Measurements from ENCODE around the gene SMAD2. TPM values are rescaled to one million over a fixed set of nuclear protein-coding genes. Genes with fewer than 3 reads are reported as not detected.

SMAD2 gene
- total and polyA plus RNA-seq, 11 donors = 13.8 to 113 (median 88.1) TPM

DNA sequence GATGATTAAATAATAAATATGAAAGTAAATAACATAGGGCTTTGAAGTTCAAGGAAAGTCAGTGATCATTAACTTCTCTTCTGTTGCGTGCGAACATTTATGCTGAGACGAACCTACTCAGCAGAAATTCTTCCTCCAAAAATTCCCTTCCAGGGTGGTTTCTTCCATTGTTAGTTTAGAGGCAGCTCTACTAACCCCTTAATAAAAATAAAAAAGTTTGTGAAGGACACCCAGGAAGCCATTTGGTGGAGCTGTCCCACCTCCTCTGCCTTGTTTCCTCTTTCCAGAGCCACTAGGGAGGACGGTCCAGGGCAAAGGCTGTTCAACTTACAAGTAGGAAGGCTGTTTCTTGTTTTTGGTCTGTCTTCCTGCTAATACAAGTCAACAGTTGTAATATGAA, 2.1 kb upstream of the SMAD2 start:
- Histone ChIP-seq H3K9me3 (no peaks in the 10 kb centered on the region), H3K36me3 (no peaks in the 10 kb centered on the region), H3K4me1 (peaks cover 0 to 38% (median 21%) of the 10 kb centered on the region in 12 donors), H3K27me3 (no peaks in the 10 kb centered on the region), H3K4me3 (no peak overlapping the region), H3K27ac (peak overlapping the region in 1 of 12 donors; percentile 99)
- DNase-seq (no peak), ATAC-seq (no peak)
- intact Hi-C loops (cut with DNase I) = loop anchor here in 7 of 10 donors (5.0 to 10.0 kb wide), 5 partner anchors 65 to 75 kb away; no protein-coding TSS in a partner anchor
- TF ChIP-seq POLR2A (IDR thresholded peaks at IDR 0.05) (no peak), CTCF (IDR thresholded peaks at IDR 0.05) (no peak)
- WGBS, 4 donors = 80 to 90% (median 80%) methylated on average over 4 of the region's 4 CpGs

DNA sequence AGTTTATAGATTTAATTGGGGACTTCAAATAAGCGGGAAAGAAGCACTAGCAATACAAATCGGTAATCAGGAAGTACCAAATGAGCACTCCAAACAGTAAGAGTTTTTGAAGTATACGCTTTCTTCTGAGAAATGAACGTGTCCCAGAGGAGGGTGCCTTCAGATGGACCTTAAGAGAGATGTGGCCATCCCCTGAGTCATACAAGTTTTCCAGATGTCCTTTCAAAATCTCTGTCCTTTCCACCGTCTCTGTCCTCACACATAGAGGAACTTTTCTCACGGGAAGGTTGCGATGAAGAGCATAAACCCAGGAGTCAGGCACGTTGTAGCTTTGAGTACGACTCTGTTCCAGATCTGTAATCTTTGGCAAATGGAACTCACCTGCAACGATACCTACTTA, 1.7 kb upstream of the SMAD2 start:
- H3K27ac ChIP-seq = peak overlapping the region in 1 of 12 donors; percentile 99
- DNase-seq = no peak
- no peak overlapping the region for H3K4me3 ChIP-seq
- H3K27me3 ChIP-seq = no peaks in the 10 kb centered on the region
- TF ChIP-seq POLR2A (IDR thresholded peaks at IDR 0.05) (no peak), CTCF (IDR thresholded peaks at IDR 0.05) (no peak)
- WGBS, 4 donors = 83 to 90% (median 88%) methylated on average over 10 of the region's 10 CpGs
- intact Hi-C loops (cut with DNase I) = loop anchor here in 7 of 10 donors (5.0 to 10.0 kb wide), 5 partner anchors 65 to 75 kb away; no protein-coding TSS in a partner anchor
- no peaks in the 10 kb centered on the region for H3K9me3 ChIP-seq
- ATAC-seq = no peak
- no peaks in the 10 kb centered on the region for H3K36me3 ChIP-seq
- H3K4me1 ChIP-seq = peaks cover 0 to 43% (median 24%) of the 10 kb centered on the region in 12 donors

GRCh38 chr18:47931718-47932103, 1.3 kb upstream of the SMAD2 start:
- H3K4me1 ChIP-seq = peaks cover 0 to 47% (median 29%) of the 10 kb centered on the region in 12 donors
- H3K27me3 ChIP-seq = no peaks in the 10 kb centered on the region
- DNase-seq = peak in 2 of 5 donors; percentile 14 to 48
- intact Hi-C loops (cut with DNase I) = loop anchor here in 9 of 10 donors (2.0 to 10.0 kb wide), 9 partner anchors 19 to 77 kb away; no protein-coding TSS in a partner anchor
- peak overlapping the region in 10 of 12 donors; percentile 93 to 99 (median 97) for H3K27ac ChIP-seq
- H3K9me3 ChIP-seq = no peaks in the 10 kb centered on the region
- no peak for TF ChIP-seq POLR2A (IDR thresholded peaks at IDR 0.05)
- TF ChIP-seq CTCF (IDR thresholded peaks at IDR 0.05) = peak in 1 of 12 donors; percentile 12
- no peak for ATAC-seq
- no peaks in the 10 kb centered on the region for H3K36me3 ChIP-seq
- peak overlapping the region; percentile 66 to 95 (median 84) for H3K4me3 ChIP-seq
- WGBS, 4 donors = 45 to 58% (median 52%) methylated on average over 8 of the region's 8 CpGs

DNA sequence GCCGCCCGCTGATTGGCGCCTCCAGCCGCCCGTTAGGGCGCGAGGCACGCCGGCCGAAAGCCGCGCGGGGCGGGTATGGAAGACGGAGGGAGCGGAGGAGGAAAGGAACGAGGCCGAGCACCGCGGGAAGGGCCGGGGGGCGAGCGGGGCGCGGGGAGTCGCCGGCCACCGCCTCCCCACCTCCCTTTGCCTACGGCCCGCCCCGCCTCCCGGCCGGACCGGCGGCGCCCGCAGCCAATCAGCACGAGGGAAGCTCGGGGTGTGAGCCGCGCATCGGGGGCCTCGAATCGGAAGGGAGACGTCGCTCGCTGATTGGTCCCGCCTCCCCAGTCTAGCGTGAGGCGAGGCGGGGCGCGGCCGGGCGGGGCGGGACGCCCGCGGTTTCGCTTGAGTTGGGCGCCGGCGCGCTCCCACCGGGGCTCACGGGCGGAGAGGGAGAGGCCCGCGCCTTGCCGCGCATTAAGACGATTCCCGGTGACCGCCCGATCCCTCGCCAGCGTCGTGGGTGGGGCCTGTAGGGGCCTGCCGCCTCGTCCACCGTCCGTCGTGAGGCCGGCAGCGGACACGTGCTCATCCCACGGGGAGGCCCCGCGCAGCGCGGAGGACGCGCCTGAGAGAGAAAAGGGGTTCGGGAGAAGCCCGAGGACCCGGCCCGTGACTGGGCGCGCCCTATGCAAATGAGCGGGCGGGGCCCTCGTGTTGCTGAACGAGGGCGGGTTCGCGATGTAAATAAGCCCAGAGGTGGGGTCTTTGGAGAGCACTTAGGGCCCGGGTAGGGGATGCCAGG, 665 bp upstream of the SMAD2 start:
- Histone ChIP-seq H3K4me1 (peaks cover 0 to 53% (median 34%) of the 10 kb centered on the region in 12 donors), H3K4me3 (peak overlapping the region; percentile 66 to 95 (median 84))

More for the DNA sequence above, 665 bp upstream of the SMAD2 start:
- Histone ChIP-seq H3K27ac (peak overlapping the region; percentile 93 to 99 (median 97)), H3K9me3 (no peaks in the 10 kb centered on the region), H3K27me3 (no peaks in the 10 kb centered on the region), H3K36me3 (no peaks in the 10 kb centered on the region)
- intact Hi-C loops (cut with DNase I) = loop anchor here in 9 of 10 donors (2.0 to 10.0 kb wide), 9 partner anchors 18 to 78 kb away; no protein-coding TSS in a partner anchor
- peak; percentile 98 to 99 (median 99) for DNase-seq
- no peak for TF ChIP-seq CTCF (IDR thresholded peaks at IDR 0.05)
- TF ChIP-seq POLR2A (IDR thresholded peaks at IDR 0.05) = peak in 1 of 2 donors; percentile 69
- 1 to 2% (median 1%) methylated on average over 47 to 107 of the region's 107 CpGs for WGBS, 4 donors
- peak; percentile 92 to 95 (median 94) for ATAC-seq

All from heart left ventricle (tissue), 16 donors.